HG03354 (cell line): Measurements from ENCODE around the gene PALD1.
A peak's percentile ranks its signal among the peaks of the same experiment; 100 is the strongest.
"Not testable (repeated sequence)": the region's sequence is repeated elsewhere in the genome, so short reads cannot be mapped to it uniquely, and the experiment has no call there.

Experiments used
- ATAC-seq: cut with Tn5 transposase; IDR thresholded peaks from one replicate; pipeline ENCODE4 v1.9.1; 2021; ENCODE audit warnings: mild to moderate bottlenecking; ENCODE audit not compliant: unreplicated experiment, poor library complexity, severe bottlenecking

PALD1 gene

DNA sequence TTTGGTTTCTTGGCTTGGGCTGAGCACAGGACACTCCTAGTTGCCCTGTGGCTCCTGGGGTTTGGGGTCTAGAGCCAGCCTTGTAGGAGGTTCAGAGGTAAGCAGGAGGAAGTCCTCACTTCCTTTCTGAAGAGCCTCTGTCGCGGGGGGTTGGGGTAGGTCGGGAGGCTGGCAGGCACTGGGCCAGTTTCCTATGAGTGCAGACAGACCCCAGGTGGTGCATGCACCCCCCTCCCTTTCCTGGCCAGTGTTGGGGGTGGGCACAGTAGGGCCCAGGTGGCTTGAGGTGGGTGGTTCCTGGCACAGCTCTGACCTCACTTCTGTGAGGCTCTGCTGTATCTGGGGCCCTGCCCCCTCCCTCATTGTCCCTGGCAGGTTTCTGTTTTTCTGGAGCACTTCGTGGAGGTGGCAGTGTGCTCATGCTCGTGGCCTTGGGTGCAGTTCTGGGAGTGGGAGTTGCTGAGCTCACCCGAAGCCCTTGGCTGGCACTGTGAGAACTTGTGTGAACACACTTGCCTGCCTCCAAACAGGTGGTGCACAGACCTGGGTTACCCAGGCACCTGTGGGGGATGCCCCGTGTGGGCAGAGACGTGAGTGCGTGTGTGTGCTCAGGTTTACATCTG lies 1.8 kb downstream of the PALD1 start:
- ATAC-seq, result peak; percentile 34

GRCh38 chr10:70481105-70481504 lies 2.5 kb downstream of the PALD1 start:
- ATAC-seq, result no peak

DNA sequence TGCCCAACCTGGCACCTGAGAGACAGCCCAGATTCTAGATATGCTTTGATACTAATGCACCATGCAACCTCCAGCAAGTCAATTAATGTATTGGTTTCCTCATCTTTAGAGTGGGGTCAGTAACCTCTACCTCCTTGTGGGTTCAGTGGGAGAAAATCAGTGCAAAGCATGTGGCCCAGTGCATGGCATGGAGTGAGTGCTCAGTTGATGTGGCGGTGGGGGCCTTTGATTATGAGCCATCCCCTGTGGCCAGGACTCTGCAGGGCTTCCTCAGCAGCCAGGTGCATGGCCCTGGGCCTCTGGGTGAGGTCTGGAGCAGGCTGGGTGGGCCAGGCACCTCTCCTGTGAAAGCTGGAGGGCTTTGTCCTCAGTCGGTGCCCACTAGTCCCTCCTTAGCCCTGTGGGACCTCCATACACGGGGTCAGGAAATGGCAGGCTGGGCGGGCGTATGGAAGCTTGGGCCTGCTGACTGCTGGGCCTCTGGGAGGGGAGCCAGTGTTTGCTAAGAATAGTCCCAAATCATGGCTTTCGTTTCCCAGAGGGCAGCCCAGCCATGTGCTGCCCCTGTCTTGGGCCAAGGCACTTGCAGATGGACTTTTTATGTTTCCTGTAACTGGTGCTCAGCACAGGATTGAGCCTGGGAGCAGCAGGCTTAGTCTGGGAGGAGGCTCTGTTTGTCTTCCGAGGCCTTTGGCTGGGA lies 3.4 kb downstream of the PALD1 start:
- no peak for ATAC-seq

- ATAC-seq, result no peak
Measured at GRCh38 chr10:70482982-70483760, 4.6 kb downstream of the PALD1 start.

GRCh38 chr10:70483872-70484271 lies 5.3 kb downstream of the PALD1 start:
- not testable (repeated sequence) for ATAC-seq

DNA sequence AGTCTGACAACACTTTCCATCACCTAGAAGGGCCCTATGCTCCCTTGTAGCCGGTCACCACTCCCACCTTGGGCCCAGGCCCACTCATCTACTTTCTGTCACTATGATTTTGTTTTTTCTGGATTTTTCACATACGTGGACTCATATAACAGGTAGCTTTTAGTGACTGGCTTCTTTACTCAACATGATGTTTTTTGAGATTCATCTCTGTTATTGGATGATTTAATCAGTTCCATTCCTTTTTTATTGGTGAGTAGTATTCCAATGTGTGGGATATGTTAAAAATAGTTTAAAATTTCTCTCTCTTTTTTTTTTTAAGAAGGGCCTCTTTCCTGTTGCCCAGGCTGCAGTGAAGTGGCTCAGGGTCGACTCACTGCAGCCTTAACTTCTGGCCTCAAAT lies 9.3 kb downstream of the PALD1 start:
- no peak for ATAC-seq

GRCh38 chr10:70490142-70490541 lies 11.6 kb downstream of the PALD1 start:
- ATAC-seq, result no peak

- ATAC-seq, result no peak
Measured at GRCh38 chr10:70491614-70492013, 13.0 kb downstream of the PALD1 start.

- ATAC-seq, result peak; percentile 50
Measured at GRCh38 chr10:70492786-70493659, 14.5 kb downstream of the PALD1 start.

- peak; percentile 82 for ATAC-seq
Measured at GRCh38 chr10:70493660-70494234, 15.2 kb downstream of the PALD1 start.

- no peak for ATAC-seq
Measured at GRCh38 chr10:70494536-70494935, 16.0 kb downstream of the PALD1 start.

DNA sequence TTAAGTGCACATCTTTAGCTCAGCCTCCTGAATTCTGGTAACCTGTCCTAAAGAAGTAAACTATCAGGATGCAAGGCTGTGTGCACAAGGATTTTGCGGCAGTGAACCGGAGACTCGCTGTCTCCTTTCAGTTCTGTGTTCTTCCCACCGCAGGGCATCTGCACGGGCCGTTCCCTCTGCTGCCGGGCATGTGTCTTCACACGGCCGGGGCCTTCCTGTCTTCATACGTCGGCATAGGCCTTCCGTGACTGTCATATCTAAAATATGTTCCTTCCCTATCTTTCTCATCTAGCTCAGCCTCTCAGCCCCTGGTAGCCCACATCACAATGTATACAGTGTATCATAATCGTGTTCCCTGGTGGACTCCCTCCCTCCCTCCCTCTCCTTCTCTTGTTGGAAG lies 16.4 kb downstream of the PALD1 start:
- ATAC-seq, result no peak

DNA sequence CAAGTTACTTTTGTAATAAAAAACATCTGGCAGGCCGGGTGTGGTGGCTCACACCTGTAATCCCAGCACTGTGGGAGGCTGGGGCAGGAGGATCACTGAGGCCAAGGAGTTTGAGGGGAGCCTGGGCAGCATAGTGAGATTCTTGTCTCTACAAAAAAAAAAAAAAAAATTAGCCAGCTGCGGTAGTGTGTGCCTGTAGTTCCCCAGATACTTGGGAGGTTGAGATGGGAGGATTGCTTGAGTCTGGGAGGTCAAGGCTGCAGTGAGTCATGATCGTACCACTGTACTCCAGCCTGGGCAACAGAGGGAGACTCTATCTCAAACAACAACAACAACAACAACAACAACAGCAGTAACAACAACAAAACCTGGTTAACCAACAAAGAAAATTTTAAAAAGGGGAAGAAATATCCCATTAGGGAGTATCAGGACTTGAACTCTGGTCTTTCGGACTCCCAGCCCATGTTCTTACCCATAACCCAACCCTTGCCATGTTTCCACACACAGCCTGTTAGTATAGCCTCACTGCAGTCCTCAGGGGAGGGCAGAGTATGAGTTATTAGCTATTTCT lies 17.2 kb downstream of the PALD1 start:
- ATAC-seq, result no peak

DNA sequence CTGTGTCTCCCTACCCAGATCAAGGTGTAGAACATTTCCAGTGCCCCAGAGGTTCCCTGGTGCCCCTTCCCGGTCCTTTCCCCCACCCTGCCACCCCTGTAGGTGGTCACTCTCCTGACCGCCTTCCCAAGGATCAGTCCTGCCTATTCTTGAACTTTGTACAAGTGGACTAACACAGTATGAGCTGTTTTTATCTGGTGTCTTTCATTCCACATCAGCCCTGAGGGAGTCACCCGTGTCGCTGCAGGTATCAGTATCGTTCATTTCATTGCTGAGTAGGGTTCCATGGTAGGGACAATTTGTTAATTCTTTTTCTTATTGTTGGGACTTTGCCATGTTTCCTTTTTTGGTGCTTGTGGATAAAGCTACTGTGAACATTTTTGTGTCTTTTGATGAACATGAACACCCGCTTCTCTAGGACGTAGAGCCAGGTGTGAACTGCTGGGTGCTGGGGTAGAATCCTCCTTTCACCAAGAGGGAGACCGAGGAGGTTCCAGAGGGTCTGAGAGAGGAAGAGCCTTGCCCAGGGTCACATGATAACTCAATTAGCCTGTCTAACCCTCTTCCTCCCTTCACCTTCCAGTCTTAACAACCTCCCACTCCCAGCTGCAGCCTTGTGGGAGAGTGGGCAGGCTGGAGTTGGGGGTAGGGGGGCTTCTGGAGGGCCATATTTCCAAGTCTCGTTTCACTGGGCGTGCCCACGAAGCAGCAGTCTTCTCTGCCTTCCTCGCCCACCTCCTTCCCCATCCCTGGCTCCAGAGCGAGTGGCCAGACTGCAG lies 18.0 kb downstream of the PALD1 start:
- ATAC-seq, result no peak

DNA sequence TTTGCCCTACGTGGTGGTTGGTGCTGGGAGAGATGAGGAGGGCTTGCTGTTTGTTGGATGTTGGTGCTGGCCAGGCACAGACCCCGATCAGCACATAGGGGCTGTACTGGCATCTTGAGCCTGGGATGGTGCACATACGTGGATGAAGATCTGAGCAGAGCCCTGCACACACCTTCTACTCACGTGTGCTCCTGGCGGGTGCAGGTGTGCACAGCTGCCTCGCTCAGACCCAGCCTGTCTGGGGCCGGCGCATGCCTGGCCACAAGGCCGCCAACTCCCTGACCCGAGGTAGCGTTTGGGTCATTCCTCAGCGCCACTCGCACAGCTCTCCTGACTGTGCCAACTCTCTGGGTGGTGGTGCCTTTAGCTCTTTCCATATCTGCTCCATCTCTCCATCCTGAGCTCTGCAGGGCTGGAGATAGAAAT lies 18.6 kb downstream of the PALD1 start:
- no peak for ATAC-seq

- ATAC-seq, result no peak
Measured at GRCh38 chr10:70498970-70499835, 20.6 kb downstream of the PALD1 start.

DNA sequence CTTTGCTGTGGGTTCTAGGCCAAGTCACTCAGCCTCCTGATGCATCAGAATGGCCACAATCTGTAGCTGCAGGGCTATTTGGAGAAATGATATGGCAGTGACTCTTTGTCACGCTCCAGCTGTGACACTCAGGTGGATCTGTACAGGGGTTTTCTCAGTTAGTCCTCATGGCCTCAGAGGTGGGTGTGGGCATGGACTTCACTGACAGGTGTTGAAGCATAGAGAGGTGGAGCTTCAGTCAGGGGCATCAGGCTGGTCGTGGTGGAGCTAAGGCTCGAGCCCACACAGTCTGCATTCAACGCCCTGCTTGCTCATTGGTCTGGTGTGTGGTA lies 21.2 kb downstream of the PALD1 start:
- no peak for ATAC-seq

GRCh38 chr10:70500368-70500767 lies 21.8 kb downstream of the PALD1 start:
- no peak for ATAC-seq
